Stimulated activated CD4-positive, alpha-beta T cell treated with anti-CD3 and anti-CD28 coated beads, Interleukin-1b, Interleukin-23, amount 100 ng/mL, for 24 hours (primary cell): ENCODE measurements around the gene GCNT2.
"Not testable (repeated sequence)": the region's sequence is repeated elsewhere in the genome, so short reads cannot be mapped to it uniquely, and the experiment has no call there.

ENCODE experiments used
- DNase-seq, 4 experiments: peaks; one replicate each; pipeline ENCODE4 v3.0.0-alpha.2; 2020; ENCODE audit warnings: low read depth in 4 of 4, low spot score in 1 of 4

Gene GCNT2

GRCh38 chr6:10521104-10521808, at the start of gene GCNT2:
TSS of gene GCNT2 (plus strand) at chr6:10521351. CDS start at chr6:10528912, 7,561 bp downstream.
- no peak for DNase-seq

- no peak for DNase-seq
Observed at GRCh38 chr6:10472634-10473033, 48.5 kb upstream of the GCNT2 start.

- no peak for DNase-seq
Observed at GRCh38 chr6:10478187-10479040, 42.7 kb upstream of the GCNT2 start.

GRCh38 chr6:10479939-10480700, 41.0 kb upstream of the GCNT2 start:
- no peak for DNase-seq

- DNase-seq, result no peak
Observed at GRCh38 chr6:10481101-10481500, 40.0 kb upstream of the GCNT2 start.

- DNase-seq, result no peak
Observed at GRCh38 chr6:10482636-10483257, 38.4 kb upstream of the GCNT2 start.

- DNase-seq, result no peak
Observed at GRCh38 chr6:10484912-10485311, 36.2 kb upstream of the GCNT2 start.

GRCh38 chr6:10485406-10485805, 35.7 kb upstream of the GCNT2 start:
- no peak for DNase-seq

- DNase-seq, result no peak
Observed at GRCh38 chr6:10486215-10486614, 34.9 kb upstream of the GCNT2 start.

GRCh38 chr6:10486944-10487588, 34.1 kb upstream of the GCNT2 start:
- not testable (repeated sequence) for DNase-seq

GRCh38 chr6:10487668-10488327, 33.4 kb upstream of the GCNT2 start:
- DNase-seq, result no peak

GRCh38 chr6:10491463-10491862, 29.7 kb upstream of the GCNT2 start:
- DNase-seq, result no peak

- DNase-seq, result not testable (repeated sequence)
Observed at GRCh38 chr6:10491905-10492304, 29.2 kb upstream of the GCNT2 start.

GRCh38 chr6:10495029-10495428, 26.1 kb upstream of the GCNT2 start:
- no peak for DNase-seq

- DNase-seq, result no peak
Observed at GRCh38 chr6:10505529-10505928, 15.6 kb upstream of the GCNT2 start.

- no peak for DNase-seq
Observed at GRCh38 chr6:10507298-10507697, 13.9 kb upstream of the GCNT2 start.

- no peak for DNase-seq
Observed at GRCh38 chr6:10507715-10508114, 13.4 kb upstream of the GCNT2 start.

- DNase-seq, result peak in 2 of 4 experiments; percentile 6 to 37
Observed at GRCh38 chr6:10510592-10511367, 10.4 kb upstream of the GCNT2 start.

- DNase-seq, result no peak
Observed at GRCh38 chr6:10511477-10511876, 9.7 kb upstream of the GCNT2 start.
